ENCODE measurements around the gene NUFIP1. TPM values are rescaled to one million over a fixed set of nuclear protein-coding genes. Genes with fewer than 3 reads are reported as not detected.

NUFIP1 gene
- total and polyA plus RNA-seq, 2 of the 8 experiments (the other 6 are each of a cell fraction or from before 2014, with no cell fraction given), result 4.6 to 16.6 TPM

- Histone ChIP-seq H3K9me3 (ENCODE audit: insufficient read depth in 2 of 2, low read depth in 1 of 2, low read length in 1 of 2) (no peaks in the 10 kb centered on the region; a peak in 1 of 4 replicates), H2AFZ (ENCODE audit: low read length) (no peak overlapping the region), H3K4me3 (ENCODE audit: extremely low read depth in 1 of 4, insufficient read depth in 2 of 4, low read depth in 3 of 4, low read length in 4 of 4) (peak overlapping the region; percentile 59 to 85 (median 76); a peak in 6 of 8 replicates), H2BK20ac (ENCODE audit: low read length) (no peak overlapping the region), H2AK5ac (ENCODE audit: low read depth, low read length) (no peak overlapping the region), H3K9ac (replicated peaks in 1 of 4; ENCODE audit: extremely low read depth in 1 of 4, low read depth in 3 of 4, low read length in 3 of 4) (peak overlapping the region in 2 of 4 experiments; percentile 82; a peak in 4 of 7 replicates), H2BK12ac (ENCODE audit: low read depth, low read length) (peak overlapping the region; percentile 6; the same call in 1 of the 2 replicates), H4K20me1 (replicated peaks in 1 of 2; ENCODE audit: control insufficient read depth in 1 of 2, insufficient read depth in 2 of 2, low read length in 2 of 2) (no peaks in the 10 kb centered on the region), H3K18ac (ENCODE audit: extremely low read depth, low read length) (no peak overlapping the region), H4K8ac (ENCODE audit: extremely low read depth, insufficient read depth, low read length) (no peak overlapping the region), H2BK15ac (ENCODE audit: low read length) (0 out of 2 replicates have a peak overlapping the region, but pooled peaks have one; percentile 36), H2BK120ac (replicated peaks; ENCODE audit: low read depth, low read length) (no peak overlapping the region), H3K79me2 (ENCODE audit: control insufficient read depth in 1 of 2, insufficient read depth in 2 of 2, low read length in 2 of 2) (no peaks in the 10 kb centered on the region), H3K4me1 (replicated peaks in 1 of 4; ENCODE audit: control insufficient read depth in 3 of 4, insufficient read depth in 4 of 4, low read length in 3 of 4) (peaks cover 0 to 2% (median under 1%) of the 10 kb centered on the region in 4 experiments; a peak in 1 of 7 replicates), H3K56ac (replicated peaks; ENCODE audit: insufficient read length, low read depth, low read length) (no peak overlapping the region), H3K23ac (ENCODE audit: insufficient read length) (no peak overlapping the region), H3K23me2 (ENCODE audit: low read depth, low read length) (peaks cover 4% of the 10 kb centered on the region; the same call in 1 of the 2 replicates), H3K79me1 (ENCODE audit: low read depth, low read length) (no peaks in the 10 kb centered on the region), H4K91ac (replicated peaks; ENCODE audit: insufficient read length, low read length) (no peak overlapping the region), H2BK5ac (ENCODE audit: low read depth, low read length) (0 out of 2 replicates have a peak overlapping the region, but pooled peaks have one; percentile 92), H3K27me3 (replicated peaks in 1 of 4; ENCODE audit: control insufficient read depth in 3 of 4, extremely low read depth in 1 of 4, insufficient read depth in 3 of 4, low read length in 3 of 4) (no peaks in the 10 kb centered on the region), H4K5ac (ENCODE audit: insufficient read length, low read depth, low read length) (no peak overlapping the region), H3K27ac (ENCODE audit: low read depth, low read length) (peak overlapping the region; percentile 79; the same call in 1 of the 2 replicates), H3K14ac (ENCODE audit: insufficient read length) (no peak overlapping the region), H3K36me3 (ENCODE audit: control insufficient read depth in 2 of 4, insufficient read depth in 4 of 4, low read length in 3 of 4) (no peaks in the 10 kb centered on the region), H3K4ac (replicated peaks; ENCODE audit: insufficient read length, low read depth, low read length) (no peak overlapping the region), H3K4me2 (ENCODE audit: insufficient read depth in 1 of 2, low read depth in 2 of 2, low read length in 2 of 2) (peak overlapping the region; percentile 57 to 66)
- DNase-seq (ENCODE audit: low read depth in 1 of 2, low spot score in 2 of 2) (no peak), FAIRE-seq (no peak)
- WGBS, 2 experiments (ENCODE audit: extremely low coverage in 1 of 2, insufficient coverage in 1 of 2, insufficient read length in 1 of 2, insufficient replicate concordance in 2 of 2, low coverage in 1 of 2, low lambda C conversion rate in 2 of 2, missing lambda C conversion rate in 1 of 2), result 91% methylated on average over 18 of the region's 18 CpGs; no CpG with 5 or more reads in 1 of the 2 experiments
- ChIA-PET CTCF (ENCODE audit: partially characterized antibody) (interaction anchor here (0.6 to 1.8 kb wide), 10 partner anchors 12 to 888 kb away, joined by 3 to 6 read pairs (median 4); no protein-coding TSS in a partner anchor), POLR2A (ENCODE audit: partially characterized antibody) (interaction anchor here (0.9 to 2.0 kb wide), 11 partner anchors 9 to 482 kb away, joined by 3 to 16 read pairs (median 4); no protein-coding TSS in a partner anchor)
- TF ChIP-seq MAFK (IDR thresholded peaks at IDR 0.05; ENCODE audit: low read depth, low read length), result no peak
- no peak for TF ChIP-seq SRF (IDR thresholded peaks at IDR 0.05; ENCODE audit: low read depth, low read length)
- no peak for TF ChIP-seq CEBPB (IDR thresholded peaks at IDR 0.05; ENCODE audit: low read depth, low read length)
- no peak for TF ChIP-seq EP300 (IDR thresholded peaks at IDR 0.05; ENCODE audit: borderline replicate concordance in 1 of 2, low read depth in 2 of 2, low read length in 2 of 2)
- no peak for TF ChIP-seq ZNF274 (IDR thresholded peaks at IDR 0.05; ENCODE audit: borderline replicate concordance, extremely low read depth, low read length)
- TF ChIP-seq GTF2F1 (IDR thresholded peaks at IDR 0.05; ENCODE audit: borderline replicate concordance, low read depth, low read length), result no peak
- no peak for TF ChIP-seq TAF7 (optimal IDR thresholded peaks at IDR 0.05; ENCODE audit: borderline replicate concordance, low read depth, low read length)
- TF ChIP-seq SUZ12 (IDR thresholded peaks at IDR 0.05; ENCODE audit: low read length), result no peak
- TF ChIP-seq, protein P1, sequence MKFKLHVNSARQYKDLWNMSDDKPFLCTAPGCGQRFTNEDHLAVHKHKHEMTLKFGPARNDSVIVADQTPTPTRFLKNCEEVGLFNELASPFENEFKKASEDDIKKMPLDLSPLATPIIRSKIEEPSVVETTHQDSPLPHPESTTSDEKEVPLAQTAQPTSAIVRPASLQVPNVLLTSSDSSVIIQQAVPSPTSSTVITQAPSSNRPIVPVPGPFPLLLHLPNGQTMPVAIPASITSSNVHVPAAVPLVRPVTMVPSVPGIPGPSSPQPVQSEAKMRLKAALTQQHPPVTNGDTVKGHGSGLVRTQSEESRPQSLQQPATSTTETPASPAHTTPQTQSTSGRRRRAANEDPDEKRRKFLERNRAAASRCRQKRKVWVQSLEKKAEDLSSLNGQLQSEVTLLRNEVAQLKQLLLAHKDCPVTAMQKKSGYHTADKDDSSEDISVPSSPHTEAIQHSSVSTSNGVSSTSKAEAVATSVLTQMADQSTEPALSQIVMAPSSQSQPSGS (IDR thresholded peaks at IDR 0.05; ENCODE audit: low read length), result no peak
- no peak for TF ChIP-seq SP4 (IDR thresholded peaks at IDR 0.05; ENCODE audit: low read length)
Observed at GRCh38 chr13:44919104-44919804, 70.0 kb downstream of the NUFIP1 start.
